Measurements from ENCODE around the gene MMGT1.
A peak's percentile ranks its signal among the peaks of the same experiment; 100 is the strongest.
"Not testable (repeated sequence)": the region's sequence is repeated elsewhere in the genome, so short reads cannot be mapped to it uniquely, and the experiment has no call there.

MMGT1 gene

DNA sequence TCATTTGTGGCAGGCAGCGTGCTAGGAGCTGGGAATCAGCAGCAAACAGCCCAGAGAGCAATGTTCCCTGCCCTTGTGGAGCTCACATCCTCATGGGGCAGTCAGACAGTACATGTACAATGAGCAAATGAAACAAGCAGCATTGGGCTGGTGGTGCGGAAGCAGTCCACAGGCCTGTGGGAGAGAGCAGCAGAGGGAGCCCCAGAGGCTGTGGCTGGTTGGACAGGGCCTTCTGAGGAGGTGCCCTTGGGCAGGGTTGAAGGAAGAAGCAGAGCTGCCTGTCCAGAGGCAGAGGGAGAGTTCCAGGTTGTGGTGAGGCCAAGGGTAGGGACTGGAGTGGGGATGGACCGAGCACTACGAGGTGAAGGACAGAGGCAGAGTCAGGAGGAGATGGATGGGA, 22.5 kb downstream of the MMGT1 start:
- no peak overlapping the region for H3K4me3 ChIP-seq (ENCODE audit: low read depth, low read length)
- TF ChIP-seq, protein P1, sequence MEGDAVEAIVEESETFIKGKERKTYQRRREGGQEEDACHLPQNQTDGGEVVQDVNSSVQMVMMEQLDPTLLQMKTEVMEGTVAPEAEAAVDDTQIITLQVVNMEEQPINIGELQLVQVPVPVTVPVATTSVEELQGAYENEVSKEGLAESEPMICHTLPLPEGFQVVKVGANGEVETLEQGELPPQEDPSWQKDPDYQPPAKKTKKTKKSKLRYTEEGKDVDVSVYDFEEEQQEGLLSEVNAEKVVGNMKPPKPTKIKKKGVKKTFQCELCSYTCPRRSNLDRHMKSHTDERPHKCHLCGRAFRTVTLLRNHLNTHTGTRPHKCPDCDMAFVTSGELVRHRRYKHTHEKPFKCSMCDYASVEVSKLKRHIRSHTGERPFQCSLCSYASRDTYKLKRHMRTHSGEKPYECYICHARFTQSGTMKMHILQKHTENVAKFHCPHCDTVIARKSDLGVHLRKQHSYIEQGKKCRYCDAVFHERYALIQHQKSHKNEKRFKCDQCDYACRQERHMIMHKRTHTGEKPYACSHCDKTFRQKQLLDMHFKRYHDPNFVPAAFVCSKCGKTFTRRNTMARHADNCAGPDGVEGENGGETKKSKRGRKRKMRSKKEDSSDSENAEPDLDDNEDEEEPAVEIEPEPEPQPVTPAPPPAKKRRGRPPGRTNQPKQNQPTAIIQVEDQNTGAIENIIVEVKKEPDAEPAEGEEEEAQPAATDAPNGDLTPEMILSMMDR (IDR thresholded peaks at IDR 0.05; ENCODE audit: low read depth, low read length, missing control alignments) = no peak
- no peak for DNase-seq (ENCODE audit: low read depth)
- in situ Hi-C loops (cut with HindIII; ENCODE audit: low sequenced_read_pairs) = no loop called here

GRCh38 chrX:135944486-135944885, 29.3 kb downstream of the MMGT1 start:
- in situ Hi-C loops (cut with HindIII; ENCODE audit: low sequenced_read_pairs) = no loop called here
- DNase-seq (ENCODE audit: low read depth) = no peak
- TF ChIP-seq, protein P1 (IDR thresholded peaks at IDR 0.05; ENCODE audit: low read depth, low read length, missing control alignments) = no peak
- no peak overlapping the region for H3K4me3 ChIP-seq (ENCODE audit: low read depth, low read length)

DNA sequence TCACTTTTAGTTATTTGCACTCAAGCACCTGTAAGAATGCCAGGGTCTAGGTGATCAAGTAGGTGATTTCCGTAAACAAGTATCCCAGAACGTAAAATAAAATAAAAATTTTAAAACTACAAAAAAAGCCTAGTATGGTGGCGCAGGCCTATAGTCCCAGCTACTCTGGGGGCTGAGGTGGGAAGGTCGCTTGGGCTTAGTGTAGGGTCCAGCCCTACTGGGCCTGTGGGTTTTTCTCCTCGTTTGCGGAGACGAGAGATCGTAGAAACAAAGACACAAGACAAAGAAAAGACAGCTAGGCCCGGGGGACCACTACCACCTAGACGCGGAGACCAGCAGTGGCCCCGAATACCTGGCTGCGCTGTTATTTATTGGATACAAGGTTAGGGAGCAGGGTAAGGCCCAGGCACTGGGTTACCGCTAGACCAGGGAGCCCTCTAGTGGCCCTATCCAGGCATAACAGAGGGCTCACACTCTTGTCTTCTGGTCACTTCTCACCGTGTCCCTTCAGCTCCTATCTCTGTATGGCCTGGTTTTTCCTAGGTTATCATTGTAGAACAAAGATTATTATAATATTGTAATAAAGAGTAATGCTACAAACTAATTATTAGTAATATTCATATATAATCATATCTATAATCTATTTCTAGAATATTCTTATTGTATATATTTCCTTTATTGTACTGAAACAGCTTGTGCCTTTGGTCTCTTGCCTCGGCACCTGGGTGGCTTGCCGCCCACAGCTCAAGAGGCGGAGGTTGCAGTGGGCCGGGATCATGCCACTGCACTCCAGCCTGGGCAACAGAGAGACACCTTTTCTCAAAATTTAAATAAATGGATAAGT, 41.9 kb downstream of the MMGT1 start:
- peak; percentile 3 for DNase-seq (ENCODE audit: low read depth)
- H3K4me3 ChIP-seq (ENCODE audit: low read depth, low read length) = no peak overlapping the region
- TF ChIP-seq, protein P1 (IDR thresholded peaks at IDR 0.05; ENCODE audit: low read depth, low read length, missing control alignments) = peak; percentile 74
- in situ Hi-C loops (cut with HindIII; ENCODE audit: low sequenced_read_pairs) = no loop called here

- in situ Hi-C loops (cut with HindIII; ENCODE audit: low sequenced_read_pairs) = no loop called here
- TF ChIP-seq, protein P1 (IDR thresholded peaks at IDR 0.05; ENCODE audit: low read depth, low read length, missing control alignments) = no peak
- H3K4me3 ChIP-seq (ENCODE audit: low read depth, low read length) = no peak overlapping the region
- DNase-seq (ENCODE audit: low read depth) = no peak
Measured at GRCh38 chrX:135927897-135928296, 45.9 kb downstream of the MMGT1 start.

- in situ Hi-C loops (cut with HindIII; ENCODE audit: low sequenced_read_pairs) = no loop called here
Measured at GRCh38 chrX:135923353-135923752, 50.4 kb downstream of the MMGT1 start.

DNA sequence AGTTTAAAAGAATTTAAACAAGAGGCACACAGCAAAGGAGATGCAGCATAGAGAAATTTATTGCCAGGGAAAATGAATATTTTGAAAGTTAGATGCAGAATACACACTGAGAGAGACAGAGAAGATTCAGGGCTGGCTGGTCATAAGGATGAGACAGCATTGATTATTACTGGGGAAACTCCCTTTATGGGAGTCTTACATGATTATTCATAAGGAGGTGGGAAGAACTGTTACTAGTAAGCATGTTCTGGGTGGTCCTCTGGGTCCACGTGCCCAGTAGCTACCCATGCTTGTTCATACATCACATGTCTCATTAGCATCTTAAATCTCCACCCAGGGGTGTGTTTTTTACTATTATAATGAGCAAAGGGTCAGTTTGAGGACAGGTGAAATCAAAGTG, 53.3 kb downstream of the MMGT1 start:
- H3K4me3 ChIP-seq (ENCODE audit: low read depth, low read length); in situ Hi-C loops (cut with HindIII; ENCODE audit: low sequenced_read_pairs); DNase-seq (ENCODE audit: low read depth): not testable (repeated sequence)

More at GRCh38 chrX:135923353-135923752, 50.4 kb downstream of the MMGT1 start:
- TF ChIP-seq, protein P1 (IDR thresholded peaks at IDR 0.05; ENCODE audit: low read depth, low read length, missing control alignments) = no peak
- H3K4me3 ChIP-seq (ENCODE audit: low read depth, low read length) = no peak overlapping the region
- DNase-seq (ENCODE audit: low read depth) = no peak

DNA sequence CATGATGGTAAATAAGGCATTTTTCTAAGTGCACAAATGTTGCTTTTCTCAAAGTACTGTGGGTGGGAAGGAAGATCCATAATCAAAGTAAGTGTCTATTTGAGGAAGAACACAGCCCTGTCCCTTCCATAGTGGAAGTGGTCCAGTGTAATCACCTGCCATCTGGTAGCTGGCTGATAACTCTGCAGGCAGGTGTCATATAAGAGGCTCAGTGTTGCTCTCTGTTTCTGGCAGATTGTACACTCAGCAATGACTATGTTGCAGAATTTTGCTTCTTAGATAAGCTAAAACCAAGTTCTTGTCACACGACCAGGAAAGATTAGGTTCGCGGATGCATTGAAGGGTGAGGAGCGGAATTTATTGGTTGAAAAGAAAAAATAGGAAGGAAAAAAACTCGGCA, 59.4 kb downstream of the MMGT1 start:
- TF ChIP-seq, protein P1 (IDR thresholded peaks at IDR 0.05; ENCODE audit: low read depth, low read length, missing control alignments) = no peak
- no peak for DNase-seq (ENCODE audit: low read depth)
- in situ Hi-C loops (cut with HindIII; ENCODE audit: low sequenced_read_pairs) = no loop called here
- H3K4me3 ChIP-seq (ENCODE audit: low read depth, low read length) = no peak overlapping the region
